ENCODE data around the gene REEP5. TPM values are rescaled to one million over a fixed set of nuclear protein-coding genes. Genes with fewer than 3 reads are reported as not detected.

REEP5 gene
- total RNA-seq, 1 donor from 2014 or later = 62.7 TPM

DNA sequence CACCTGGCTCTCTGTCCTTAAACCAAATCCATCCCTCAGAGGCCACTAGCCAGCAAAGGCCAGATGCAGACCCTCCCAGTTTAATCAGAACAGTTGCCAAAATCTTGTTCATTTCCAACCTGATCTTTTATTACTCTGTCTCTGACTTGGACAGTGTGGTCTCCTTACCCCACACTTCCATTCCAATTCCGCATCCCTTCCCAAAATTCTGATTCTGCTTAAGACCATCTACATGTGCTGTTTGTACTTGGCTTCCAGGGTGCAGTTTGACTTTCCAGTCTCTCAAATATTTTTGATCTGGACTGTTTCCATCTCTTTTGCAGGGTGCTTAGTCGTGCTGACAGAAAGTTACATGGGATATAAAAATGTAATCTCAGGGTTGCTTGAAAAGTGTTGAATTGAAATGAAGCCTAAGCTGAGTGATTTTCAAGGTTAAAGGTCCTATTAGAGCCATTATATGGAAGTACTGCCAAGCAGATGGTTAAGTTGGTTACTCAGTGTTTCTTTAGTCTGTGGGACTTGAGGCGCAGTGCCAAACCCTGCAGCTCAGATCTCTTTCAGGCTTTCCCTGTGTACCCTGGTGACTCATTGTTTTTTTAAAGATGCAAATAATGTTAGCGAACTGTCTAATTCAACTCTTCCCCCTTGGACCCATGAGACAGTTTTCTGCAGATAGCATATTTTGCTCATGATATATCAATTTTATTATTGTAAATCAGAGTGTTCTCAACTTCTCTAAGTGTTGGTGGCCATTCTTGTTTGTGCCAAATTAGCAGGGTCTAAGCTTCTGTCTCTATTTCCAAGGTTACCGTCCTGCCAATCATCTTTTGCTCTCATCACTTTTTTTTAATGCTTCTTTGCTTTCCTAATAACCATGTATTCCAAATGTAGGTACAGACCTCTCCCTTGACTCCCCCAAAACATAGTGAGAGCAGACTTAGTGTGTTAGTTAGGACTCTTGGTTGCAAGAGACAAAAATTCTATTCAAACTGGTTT, 36.4 kb upstream of the REEP5 start:
- H3K36me3 Mint-ChIP-seq (ENCODE audit: low read depth, unreplicated experiment) = peaks cover 5% of the 10 kb centered on the region
- H3K27ac Mint-ChIP-seq (ENCODE audit: unreplicated experiment) = no peak overlapping the region
- peaks cover 20% of the 10 kb centered on the region for H3K4me1 Mint-ChIP-seq (ENCODE audit: unreplicated experiment)
- peaks cover 3% of the 10 kb centered on the region for H3K9me3 Mint-ChIP-seq (ENCODE audit: unreplicated experiment)
- peaks cover 1% of the 10 kb centered on the region for H3K27me3 Mint-ChIP-seq (ENCODE audit: unreplicated experiment)
- no peak overlapping the region for H3K4me3 Mint-ChIP-seq (ENCODE audit: unreplicated experiment)
- TF ChIP-seq, protein P1, sequence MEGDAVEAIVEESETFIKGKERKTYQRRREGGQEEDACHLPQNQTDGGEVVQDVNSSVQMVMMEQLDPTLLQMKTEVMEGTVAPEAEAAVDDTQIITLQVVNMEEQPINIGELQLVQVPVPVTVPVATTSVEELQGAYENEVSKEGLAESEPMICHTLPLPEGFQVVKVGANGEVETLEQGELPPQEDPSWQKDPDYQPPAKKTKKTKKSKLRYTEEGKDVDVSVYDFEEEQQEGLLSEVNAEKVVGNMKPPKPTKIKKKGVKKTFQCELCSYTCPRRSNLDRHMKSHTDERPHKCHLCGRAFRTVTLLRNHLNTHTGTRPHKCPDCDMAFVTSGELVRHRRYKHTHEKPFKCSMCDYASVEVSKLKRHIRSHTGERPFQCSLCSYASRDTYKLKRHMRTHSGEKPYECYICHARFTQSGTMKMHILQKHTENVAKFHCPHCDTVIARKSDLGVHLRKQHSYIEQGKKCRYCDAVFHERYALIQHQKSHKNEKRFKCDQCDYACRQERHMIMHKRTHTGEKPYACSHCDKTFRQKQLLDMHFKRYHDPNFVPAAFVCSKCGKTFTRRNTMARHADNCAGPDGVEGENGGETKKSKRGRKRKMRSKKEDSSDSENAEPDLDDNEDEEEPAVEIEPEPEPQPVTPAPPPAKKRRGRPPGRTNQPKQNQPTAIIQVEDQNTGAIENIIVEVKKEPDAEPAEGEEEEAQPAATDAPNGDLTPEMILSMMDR (IDR thresholded peaks at IDR 0.05; ENCODE audit: unreplicated experiment) = no peak
- DNase-seq (ENCODE audit: low spot score) = no peak

DNA sequence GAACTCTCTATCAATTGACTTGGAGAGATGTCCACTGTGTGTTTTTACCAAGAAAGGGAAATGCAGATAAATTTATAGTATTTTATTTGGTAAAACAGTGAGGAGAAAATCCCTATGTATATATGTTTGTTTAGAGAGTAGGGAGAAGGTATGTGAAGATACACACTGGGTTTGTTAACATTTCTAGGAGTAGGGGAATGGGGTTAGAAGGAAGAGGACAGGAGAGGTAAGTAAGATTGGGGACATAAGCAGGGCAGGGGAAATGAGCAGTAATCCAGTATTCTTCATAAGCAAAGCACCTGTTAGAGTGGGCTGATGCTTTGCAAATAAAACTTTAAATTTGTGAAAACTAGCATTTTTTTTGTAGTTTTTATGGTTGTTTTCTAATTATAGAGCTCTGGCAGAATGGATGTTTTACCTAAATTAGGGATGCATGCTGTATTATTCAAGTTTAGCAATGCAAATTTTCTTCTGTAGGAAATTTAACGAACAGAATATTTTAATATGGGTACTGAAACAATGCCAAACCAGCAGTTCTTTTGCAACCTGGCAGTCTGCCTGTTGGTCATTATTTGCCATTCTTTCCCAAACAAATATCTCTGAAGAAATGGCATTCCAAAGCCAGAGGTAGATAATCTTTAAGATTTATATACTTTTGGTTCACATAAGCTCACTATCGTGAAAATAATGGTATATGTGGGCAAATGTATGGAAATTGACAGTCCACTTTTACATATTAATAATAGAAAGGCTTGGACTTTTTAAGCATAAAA, 35.2 kb upstream of the REEP5 start:
- Mint-ChIP-seq H3K27ac (ENCODE audit: unreplicated experiment) (no peak overlapping the region), H3K9me3 (ENCODE audit: unreplicated experiment) (peaks cover 5% of the 10 kb centered on the region), H3K36me3 (ENCODE audit: low read depth, unreplicated experiment) (peaks cover 6% of the 10 kb centered on the region), H3K4me1 (ENCODE audit: unreplicated experiment) (peaks cover 13% of the 10 kb centered on the region), H3K27me3 (ENCODE audit: unreplicated experiment) (peaks cover 1% of the 10 kb centered on the region), H3K4me3 (ENCODE audit: unreplicated experiment) (no peak overlapping the region)
- no peak for DNase-seq (ENCODE audit: low spot score)
- TF ChIP-seq, protein P1 (IDR thresholded peaks at IDR 0.05; ENCODE audit: unreplicated experiment) = no peak

DNA sequence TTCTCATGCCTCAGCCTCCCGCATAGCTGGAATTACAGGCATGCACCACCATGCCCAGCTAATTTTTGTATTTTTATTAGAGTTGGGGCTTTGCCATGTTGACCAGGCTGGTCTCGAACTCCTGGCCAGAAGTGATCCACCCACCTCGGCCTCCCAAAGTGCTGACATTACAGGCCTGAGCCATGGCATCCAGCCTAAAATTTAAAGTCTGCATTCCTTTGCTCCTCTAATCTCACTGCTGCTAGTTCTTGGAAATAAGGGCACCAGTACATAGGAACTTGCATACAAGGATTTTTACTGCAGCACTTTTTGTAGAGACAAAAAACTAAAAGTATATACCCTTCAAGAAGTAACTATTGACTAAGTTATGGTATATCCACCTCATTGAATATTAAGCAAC, 34.6 kb upstream of the REEP5 start:
- H3K4me1 Mint-ChIP-seq (ENCODE audit: unreplicated experiment) = peaks cover 13% of the 10 kb centered on the region
- DNase-seq (ENCODE audit: low spot score) = no peak
- no peak overlapping the region for H3K27ac Mint-ChIP-seq (ENCODE audit: unreplicated experiment)
- no peak overlapping the region for H3K4me3 Mint-ChIP-seq (ENCODE audit: unreplicated experiment)
- peaks cover 6% of the 10 kb centered on the region for H3K36me3 Mint-ChIP-seq (ENCODE audit: low read depth, unreplicated experiment)
- H3K27me3 Mint-ChIP-seq (ENCODE audit: unreplicated experiment) = peaks cover 1% of the 10 kb centered on the region
- TF ChIP-seq, protein P1 (IDR thresholded peaks at IDR 0.05; ENCODE audit: unreplicated experiment) = no peak
- peaks cover 5% of the 10 kb centered on the region for H3K9me3 Mint-ChIP-seq (ENCODE audit: unreplicated experiment)

DNA sequence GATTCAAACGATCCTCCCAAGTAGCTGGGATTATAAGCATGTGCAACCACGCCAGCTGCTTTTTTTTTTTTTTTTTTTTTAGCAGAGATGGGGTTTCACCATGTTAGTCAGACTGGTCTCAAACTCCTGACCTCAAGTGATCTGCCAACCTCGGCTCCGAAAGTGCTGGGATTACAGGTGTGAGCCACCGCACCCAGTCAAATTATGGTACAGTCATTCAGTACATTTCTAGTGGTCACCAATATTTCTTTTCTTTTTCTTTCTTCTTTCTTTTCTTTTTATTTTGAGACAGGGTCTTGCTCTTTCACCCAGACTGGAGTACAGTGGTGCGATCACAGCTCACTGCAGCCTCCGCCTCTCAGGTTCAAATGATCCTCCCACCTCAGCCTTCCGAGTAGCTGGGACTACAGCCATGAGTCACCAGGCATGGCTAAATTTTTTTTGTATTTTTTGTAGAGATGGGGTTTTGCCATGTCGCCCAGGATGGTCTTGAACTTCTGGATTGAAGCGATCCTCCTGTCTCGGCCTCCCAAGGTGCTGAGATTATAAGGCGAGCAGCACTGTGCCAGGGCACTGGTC, 29.2 kb upstream of the REEP5 start:
- no peak for DNase-seq (ENCODE audit: low spot score)
- no peak overlapping the region for H3K4me3 Mint-ChIP-seq (ENCODE audit: unreplicated experiment)
- no peaks in the 10 kb centered on the region for H3K4me1 Mint-ChIP-seq (ENCODE audit: unreplicated experiment)
- TF ChIP-seq, protein P1 (IDR thresholded peaks at IDR 0.05; ENCODE audit: unreplicated experiment) = no peak
- peaks cover 5% of the 10 kb centered on the region for H3K9me3 Mint-ChIP-seq (ENCODE audit: unreplicated experiment)
- no peaks in the 10 kb centered on the region for H3K27me3 Mint-ChIP-seq (ENCODE audit: unreplicated experiment)
- H3K36me3 Mint-ChIP-seq (ENCODE audit: low read depth, unreplicated experiment) = peaks cover 6% of the 10 kb centered on the region
- H3K27ac Mint-ChIP-seq (ENCODE audit: unreplicated experiment) = no peak overlapping the region

All from endothelial cell (in vitro differentiated cells).